Measurements from ENCODE around the gene PRR7.
"Not testable (repeated sequence)": the region's sequence is repeated elsewhere in the genome, so short reads cannot be mapped to it uniquely, and the experiment has no call there.

Gene PRR7

DNA sequence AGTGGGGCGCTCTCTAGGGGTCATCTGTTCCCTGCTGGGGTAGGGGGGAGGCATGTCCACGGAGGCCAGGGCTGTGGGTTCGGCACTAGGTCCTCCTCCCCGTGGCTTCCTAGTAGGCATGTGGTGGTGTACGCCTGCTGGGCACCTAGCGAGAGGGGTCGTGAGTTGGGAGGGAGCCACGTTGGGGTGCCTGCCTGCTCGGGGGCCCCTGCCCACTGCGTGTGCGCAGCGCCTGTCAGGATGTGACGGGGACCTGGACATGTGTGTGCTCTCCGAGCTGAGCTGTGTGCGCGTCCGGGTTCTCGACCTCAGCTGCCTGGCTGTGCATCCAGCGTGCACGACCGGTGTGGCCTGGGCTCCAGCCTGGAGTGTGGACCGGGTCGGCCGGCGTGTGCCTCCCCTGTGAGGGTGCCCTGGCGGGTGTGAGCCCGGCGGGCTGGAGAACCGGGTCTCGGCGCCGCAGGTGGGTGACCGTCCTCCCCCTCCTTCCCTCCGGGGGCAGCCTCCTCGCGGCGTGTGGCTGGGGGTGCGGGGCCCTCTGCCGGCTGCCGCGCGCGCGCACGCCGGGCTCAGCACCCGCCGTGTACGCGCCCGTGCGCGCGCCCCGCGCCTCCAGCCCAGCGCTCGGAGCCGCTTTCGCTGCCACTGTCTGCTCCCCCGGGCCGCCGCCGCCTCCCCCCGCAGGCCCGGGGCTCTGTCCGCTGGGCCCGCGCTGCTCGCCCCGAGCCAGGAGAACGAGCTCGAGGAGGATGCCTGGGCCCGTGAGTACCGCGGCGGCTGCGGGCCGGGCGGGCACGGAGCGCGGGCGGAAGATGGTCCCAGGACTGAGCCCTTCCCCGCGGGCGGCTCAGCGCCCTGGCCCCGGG lies at the start of gene PRR7:
PRR7 (plus strand) TSS at position 615 of the 866 bp plus-strand sequence. CDS start 8,254 bp downstream, outside the sequence.
- DNase-seq, result peak; percentile 81

GRCh38 chr5:177397875-177398390 lies 48.7 kb upstream of the PRR7 start:
- no peak for DNase-seq

GRCh38 chr5:177399997-177400868 lies 46.4 kb upstream of the PRR7 start, which contains the start of gene PFN3:
Gene PFN3, minus strand, starts transcription at chr5:177400661. Its CDS starts 85 bp downstream, at chr5:177400576.
- DNase-seq, result no peak

GRCh38 chr5:177402271-177403043 lies 44.2 kb upstream of the PRR7 start:
- DNase-seq, result peak; percentile 75

DNA sequence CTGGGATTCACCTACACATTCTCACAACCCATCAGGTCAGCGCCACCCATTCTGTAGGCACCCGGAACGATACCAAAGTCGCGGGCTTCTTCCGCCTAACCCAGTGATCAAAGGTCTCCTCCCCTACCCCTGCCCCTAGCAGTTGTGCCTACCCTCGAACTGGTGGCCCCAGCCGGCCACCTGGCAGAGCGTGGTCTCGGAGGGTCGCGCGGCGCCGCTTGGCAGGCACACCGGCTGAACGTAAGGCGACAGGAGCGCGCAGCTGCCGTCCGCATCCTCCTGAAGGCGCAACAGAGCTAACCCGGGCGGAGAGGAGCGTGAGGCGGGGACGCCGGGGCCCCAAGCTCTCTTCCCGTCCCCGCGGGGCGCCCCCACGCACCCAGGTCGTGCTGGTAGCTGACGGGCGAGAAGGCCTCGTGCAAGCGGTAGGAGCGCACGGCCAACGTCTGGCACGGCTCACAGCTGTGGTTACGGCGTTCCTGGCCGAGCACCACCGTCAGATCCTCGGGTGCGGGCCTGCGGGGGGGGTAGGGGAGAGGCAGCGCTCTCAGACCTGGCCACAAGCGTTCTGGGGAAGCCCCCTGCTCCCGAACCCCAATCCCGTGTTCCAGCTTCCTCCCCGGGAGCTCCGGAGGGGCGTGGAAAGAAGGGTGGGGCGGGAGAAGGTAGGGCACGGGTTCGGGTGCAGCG lies 43.4 kb upstream of the PRR7 start:
- peak; percentile 61 for DNase-seq

GRCh38 chr5:177403792-177404640 lies 42.6 kb upstream of the PRR7 start:
- DNase-seq, result peak; percentile 87

GRCh38 chr5:177404641-177405179 lies 41.9 kb upstream of the PRR7 start:
- DNase-seq, result no peak

DNA sequence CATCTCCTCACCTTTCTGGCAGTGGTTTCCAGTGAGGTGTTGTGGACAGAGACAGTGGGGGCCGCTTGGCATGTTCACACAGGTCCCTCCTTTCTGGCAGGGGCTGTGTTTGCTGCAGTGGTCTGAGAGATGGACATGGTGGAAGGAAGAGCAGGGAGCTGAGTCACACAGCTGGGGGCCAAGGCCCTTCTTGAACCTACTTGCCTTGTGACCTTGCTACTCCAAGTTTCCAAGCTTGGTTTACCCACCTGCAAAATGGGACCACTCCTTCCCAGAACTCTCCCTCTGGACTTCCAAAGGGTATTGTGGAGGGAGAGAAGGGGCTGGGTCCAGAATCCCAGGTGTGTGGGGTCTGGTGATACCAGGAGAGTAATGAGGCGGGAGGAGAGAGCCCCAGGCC lies 41.3 kb upstream of the PRR7 start:
- DNase-seq, result no peak

DNA sequence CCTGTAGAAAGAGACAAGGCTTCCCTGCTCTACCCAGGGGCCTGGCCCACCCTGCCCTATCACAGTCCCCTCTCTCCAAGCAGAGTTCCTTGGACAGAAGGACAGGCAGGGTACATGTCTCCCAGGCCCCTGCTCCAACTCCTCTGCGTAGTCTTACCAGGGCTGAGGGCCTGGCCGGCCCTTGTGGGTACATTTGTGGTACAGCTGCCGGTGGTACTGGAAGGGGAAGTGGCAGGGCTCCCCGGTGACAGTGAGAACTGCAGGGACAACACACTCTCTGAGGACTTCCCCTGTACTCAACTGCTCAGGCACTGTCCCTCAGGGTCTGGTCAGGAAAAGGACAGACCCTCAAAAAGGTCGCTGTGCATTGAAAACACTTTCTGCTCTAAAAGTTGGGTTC lies 40.8 kb upstream of the PRR7 start:
- no peak for DNase-seq

DNA sequence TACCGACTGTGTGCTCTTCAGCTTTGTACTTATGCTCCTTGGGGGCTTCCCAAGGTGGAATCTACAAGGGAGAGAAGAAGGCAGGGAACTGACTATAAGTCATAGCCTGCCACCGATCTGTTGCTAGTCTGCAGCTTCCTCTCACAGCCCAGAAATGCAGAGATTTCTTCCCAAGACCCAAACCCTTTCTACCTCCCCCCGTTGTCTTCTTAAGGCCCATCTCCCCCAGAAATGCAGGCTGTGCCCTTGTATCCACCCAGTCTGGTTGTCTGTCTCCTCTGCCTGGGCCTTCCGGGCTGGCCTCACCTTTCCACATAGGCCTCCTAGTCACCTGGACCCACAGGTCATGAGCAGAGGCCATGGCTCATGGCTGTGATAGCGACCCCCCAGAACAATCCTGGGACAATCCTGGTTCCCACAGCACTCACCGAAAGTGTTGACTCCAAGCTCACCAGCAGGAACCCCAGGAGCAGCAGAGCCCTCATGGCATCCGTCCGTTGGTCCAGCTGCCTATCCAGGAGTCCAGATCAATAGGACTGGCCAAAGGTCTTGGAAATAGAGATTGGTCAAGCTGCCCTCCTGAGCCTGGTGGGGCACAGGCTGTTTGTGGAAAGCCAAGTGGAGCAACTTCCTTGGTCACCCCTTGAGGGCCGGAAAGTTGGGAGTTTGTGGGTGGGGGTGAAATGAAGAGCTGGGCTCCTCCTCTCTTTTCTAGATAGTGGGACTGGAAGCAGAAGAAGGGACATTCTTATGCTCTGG lies 37.4 kb upstream of the PRR7 start, which contains the start of gene F12:
F12 (minus strand) TSS at position 522 of the 759 bp plus-strand sequence; CDS start at position 485, 37 bp downstream.
- DNase-seq, result no peak

GRCh38 chr5:177410575-177410974 lies 36.0 kb upstream of the PRR7 start:
- DNase-seq, result no peak

DNA sequence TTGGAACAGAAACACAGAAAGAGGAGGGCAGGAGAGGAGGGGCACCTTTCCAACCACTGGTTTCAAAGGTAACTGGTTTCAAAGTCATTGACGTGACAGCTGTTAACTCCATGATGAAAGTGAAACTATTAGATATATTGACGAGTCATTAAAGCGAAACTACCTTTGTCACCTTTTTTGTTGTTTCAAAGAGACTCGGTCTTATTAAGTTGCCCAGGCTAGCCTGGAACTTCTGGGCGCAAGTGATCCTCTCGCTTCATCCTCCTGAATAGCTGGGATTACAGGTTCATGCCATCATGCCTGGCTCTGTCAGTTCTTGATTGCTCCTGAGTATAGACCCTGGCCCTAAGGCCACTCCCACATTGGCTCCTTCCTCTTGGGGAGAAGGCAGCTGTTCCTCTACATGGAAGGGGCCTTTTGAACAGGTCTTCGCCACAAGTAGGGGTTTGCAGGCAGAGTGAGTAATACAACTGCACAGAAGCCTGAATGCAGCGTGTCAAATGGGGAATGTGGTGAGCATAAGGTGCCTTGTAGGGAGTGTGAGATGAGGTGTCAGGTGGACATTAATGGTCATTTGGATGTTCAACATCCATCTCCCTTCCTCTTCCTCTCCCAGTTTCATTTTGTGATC lies 33.9 kb upstream of the PRR7 start:
- no peak for DNase-seq

GRCh38 chr5:177414481-177414880 lies 32.1 kb upstream of the PRR7 start:
- no peak for DNase-seq

DNA sequence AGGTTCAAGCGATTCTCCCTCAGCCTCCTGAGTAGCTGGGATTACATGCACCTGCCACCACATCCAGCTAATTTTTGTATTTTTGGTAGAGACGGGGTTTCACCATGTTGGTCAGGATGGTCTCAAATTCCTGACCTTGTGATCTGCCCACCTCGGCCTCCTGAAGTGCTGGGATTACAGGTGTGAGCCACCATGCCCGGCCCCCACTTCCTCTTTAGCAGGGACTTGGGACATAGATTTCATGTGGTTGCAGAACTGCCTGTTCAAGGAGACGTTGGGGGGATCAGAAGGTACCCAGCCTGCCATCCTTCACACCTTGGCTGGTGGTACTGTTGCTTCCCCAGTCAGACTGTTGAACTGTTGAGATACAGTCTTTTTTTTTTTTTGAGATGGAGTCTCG lies 29.5 kb upstream of the PRR7 start:
- DNase-seq, result not testable (repeated sequence)

GRCh38 chr5:177419046-177419445 lies 27.6 kb upstream of the PRR7 start:
- DNase-seq, result no peak

DNA sequence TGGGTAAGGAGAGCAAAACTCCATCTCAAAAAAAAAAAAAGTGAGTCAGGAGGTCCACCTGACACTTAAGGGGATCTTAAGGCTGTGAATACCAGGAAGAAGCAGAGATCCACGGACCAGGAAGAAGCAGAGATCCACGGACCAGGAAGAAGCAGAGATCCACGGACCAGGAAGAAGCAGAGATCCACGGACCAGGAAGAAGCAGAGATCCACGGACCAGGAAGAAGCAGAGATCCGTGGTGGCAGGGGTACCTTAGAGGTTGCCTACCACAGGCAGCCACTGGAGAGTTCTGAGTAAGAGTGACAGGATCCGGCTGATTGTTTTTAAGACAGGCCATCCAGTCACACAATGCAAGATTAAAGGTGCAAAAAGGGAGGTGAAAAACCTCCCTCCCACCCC lies 26.1 kb upstream of the PRR7 start:
- not testable (repeated sequence) for DNase-seq

GRCh38 chr5:177421062-177421798 lies 25.4 kb upstream of the PRR7 start:
- DNase-seq, result no peak

- DNase-seq, result no peak
Measured at GRCh38 chr5:177423671-177424070, 22.9 kb upstream of the PRR7 start.

Measured in activated naive CD4-positive, alpha-beta T cell treated with anti-CD3 and anti-CD28 coated beads, Interleukin-2, amount 50 U/mL, for 16 hours (primary cell).